Measurements from ENCODE around the gene NAA16.

Gene NAA16

GRCh38 chr13:41312176-41312500, 1.1 kb downstream of the NAA16 start:
- Mint-ChIP-seq H3K9me3 (no peaks in the 10 kb centered on the region), H3K27ac (peak overlapping the region; percentile 95), H3K36me3 (ENCODE audit: insufficient read depth) (peaks cover 22% of the 10 kb centered on the region), H3K4me1 (ENCODE audit: low read depth in 2 of 2) (peaks cover 23 to 30% of the 10 kb centered on the region in 2 donors), H3K27me3 (no peaks in the 10 kb centered on the region), H3K4me3 (peak overlapping the region; percentile 95 to 96)
- no peak for ATAC-seq (replicated peaks)
- DNase-seq: no peak

GRCh38 chr13:41313117-41313516, 2.0 kb downstream of the NAA16 start:
- Mint-ChIP-seq H3K36me3 (ENCODE audit: insufficient read depth) (peaks cover 22% of the 10 kb centered on the region), H3K4me1 (ENCODE audit: low read depth in 2 of 2) (peaks cover 25 to 34% of the 10 kb centered on the region in 2 donors), H3K27me3 (no peaks in the 10 kb centered on the region), H3K9me3 (no peaks in the 10 kb centered on the region), H3K4me3 (peak overlapping the region; percentile 7 to 96), H3K27ac (peak overlapping the region in 1 of 2 donors; percentile 95)
- ATAC-seq (replicated peaks) (no peak), DNase-seq (no peak)

- DNase-seq (no peak), ATAC-seq (replicated peaks) (no peak)
- H3K27me3 Mint-ChIP-seq: no peaks in the 10 kb centered on the region
- peaks cover 22% of the 10 kb centered on the region for H3K36me3 Mint-ChIP-seq (ENCODE audit: insufficient read depth)
- H3K4me1 Mint-ChIP-seq (ENCODE audit: low read depth in 2 of 2): peaks cover 28 to 34% of the 10 kb centered on the region in 2 donors
- H3K9me3 Mint-ChIP-seq: no peaks in the 10 kb centered on the region
- H3K27ac Mint-ChIP-seq: peak overlapping the region in 1 of 2 donors; percentile 33
- peak overlapping the region; percentile 7 to 96 for H3K4me3 Mint-ChIP-seq
Measured at GRCh38 chr13:41313659-41314197, 2.7 kb downstream of the NAA16 start.

- peaks cover 27 to 41% of the 10 kb centered on the region in 2 donors for H3K4me1 Mint-ChIP-seq (ENCODE audit: low read depth in 2 of 2)
- peaks cover 18% of the 10 kb centered on the region for H3K36me3 Mint-ChIP-seq (ENCODE audit: insufficient read depth)
Measured at GRCh38 chr13:41315443-41316047, 4.5 kb downstream of the NAA16 start.

GRCh38 chr13:41317243-41317642, 6.2 kb downstream of the NAA16 start:
- Mint-ChIP-seq H3K4me1 (ENCODE audit: low read depth in 2 of 2) (peaks cover 30 to 43% of the 10 kb centered on the region in 2 donors), H3K9me3 (no peaks in the 10 kb centered on the region), H3K36me3 (ENCODE audit: insufficient read depth) (peaks cover under 1% of the 10 kb centered on the region), H3K4me3 (no peak overlapping the region), H3K27me3 (no peaks in the 10 kb centered on the region), H3K27ac (peak overlapping the region in 1 of 2 donors; percentile 49)
- ATAC-seq (replicated peaks): no peak
- DNase-seq: no peak

More at GRCh38 chr13:41315443-41316047, 4.5 kb downstream of the NAA16 start:
- no peaks in the 10 kb centered on the region for H3K9me3 Mint-ChIP-seq
- no peaks in the 10 kb centered on the region for H3K27me3 Mint-ChIP-seq
- peak overlapping the region; percentile 32 to 77 for H3K27ac Mint-ChIP-seq
- H3K4me3 Mint-ChIP-seq: peak overlapping the region in 1 of 2 donors; percentile 96
- no peak for ATAC-seq (replicated peaks)
- no peak for DNase-seq

- Mint-ChIP-seq H3K27me3 (no peaks in the 10 kb centered on the region), H3K4me1 (ENCODE audit: low read depth in 2 of 2) (peaks cover 17 to 29% of the 10 kb centered on the region in 2 donors), H3K27ac (no peak overlapping the region), H3K36me3 (ENCODE audit: insufficient read depth) (peaks cover 52% of the 10 kb centered on the region), H3K9me3 (no peaks in the 10 kb centered on the region), H3K4me3 (no peak overlapping the region)
- ATAC-seq (replicated peaks): no peak
- DNase-seq: no peak
Measured at GRCh38 chr13:41325752-41326151, 14.7 kb downstream of the NAA16 start.

- no peak for DNase-seq
- Mint-ChIP-seq H3K4me1 (ENCODE audit: low read depth in 2 of 2) (peaks cover 18 to 30% of the 10 kb centered on the region in 2 donors), H3K4me3 (no peak overlapping the region), H3K36me3 (ENCODE audit: insufficient read depth) (peaks cover 52% of the 10 kb centered on the region), H3K27ac (peak overlapping the region in 1 of 2 donors; percentile 25), H3K9me3 (no peaks in the 10 kb centered on the region), H3K27me3 (no peaks in the 10 kb centered on the region)
- no peak for ATAC-seq (replicated peaks)
Measured at GRCh38 chr13:41326661-41327060, 15.6 kb downstream of the NAA16 start.

GRCh38 chr13:41327994-41328790, 17.1 kb downstream of the NAA16 start:
- no peaks in the 10 kb centered on the region for H3K9me3 Mint-ChIP-seq
- H3K4me1 Mint-ChIP-seq (ENCODE audit: low read depth in 2 of 2): peaks cover 15 to 23% of the 10 kb centered on the region in 2 donors
- DNase-seq (no peak), ATAC-seq (replicated peaks) (peak; percentile 27)
- no peaks in the 10 kb centered on the region for H3K27me3 Mint-ChIP-seq
- H3K27ac Mint-ChIP-seq: peak overlapping the region; percentile 72 to 81
- H3K4me3 Mint-ChIP-seq: peak overlapping the region in 1 of 2 donors; percentile 47
- peaks cover 62% of the 10 kb centered on the region for H3K36me3 Mint-ChIP-seq (ENCODE audit: insufficient read depth)

GRCh38 chr13:41332829-41333228, 21.8 kb downstream of the NAA16 start:
- H3K9me3 Mint-ChIP-seq: no peaks in the 10 kb centered on the region
- ATAC-seq (replicated peaks) (no peak), DNase-seq (no peak)
- no peaks in the 10 kb centered on the region for H3K27me3 Mint-ChIP-seq
- no peak overlapping the region for H3K27ac Mint-ChIP-seq
- no peak overlapping the region for H3K4me3 Mint-ChIP-seq
- peaks cover 9 to 29% of the 10 kb centered on the region in 2 donors for H3K4me1 Mint-ChIP-seq (ENCODE audit: low read depth in 2 of 2)
- H3K36me3 Mint-ChIP-seq (ENCODE audit: insufficient read depth): peaks cover 49% of the 10 kb centered on the region

- ATAC-seq (replicated peaks) (no peak), DNase-seq (no peak)
- Mint-ChIP-seq H3K9me3 (no peaks in the 10 kb centered on the region), H3K36me3 (ENCODE audit: insufficient read depth) (peaks cover 49% of the 10 kb centered on the region), H3K27ac (no peak overlapping the region), H3K4me3 (no peak overlapping the region), H3K27me3 (no peaks in the 10 kb centered on the region), H3K4me1 (ENCODE audit: low read depth in 2 of 2) (peaks cover 2 to 17% of the 10 kb centered on the region in 2 donors)
Measured at GRCh38 chr13:41334810-41335209, 23.7 kb downstream of the NAA16 start.

- ATAC-seq (replicated peaks): no peak
- H3K4me3 Mint-ChIP-seq: peak overlapping the region in 1 of 2 donors; percentile 44
- H3K27ac Mint-ChIP-seq: peak overlapping the region; percentile 62 to 78
- H3K9me3 Mint-ChIP-seq: no peaks in the 10 kb centered on the region
- peaks cover 30 to 55% of the 10 kb centered on the region in 2 donors for H3K4me1 Mint-ChIP-seq (ENCODE audit: low read depth in 2 of 2)
- no peaks in the 10 kb centered on the region for H3K27me3 Mint-ChIP-seq
- DNase-seq: no peak
- peaks cover 38% of the 10 kb centered on the region for H3K36me3 Mint-ChIP-seq (ENCODE audit: insufficient read depth)
Measured at GRCh38 chr13:41344358-41344757, 33.3 kb downstream of the NAA16 start.

GRCh38 chr13:41345165-41345913, 34.3 kb downstream of the NAA16 start:
- H3K27me3 Mint-ChIP-seq: no peaks in the 10 kb centered on the region
- peak overlapping the region; percentile 31 to 64 for H3K4me3 Mint-ChIP-seq
- peak overlapping the region; percentile 67 to 85 for H3K27ac Mint-ChIP-seq
- peaks cover 28 to 54% of the 10 kb centered on the region in 2 donors for H3K4me1 Mint-ChIP-seq (ENCODE audit: low read depth in 2 of 2)
- no peaks in the 10 kb centered on the region for H3K9me3 Mint-ChIP-seq
- peaks cover 33% of the 10 kb centered on the region for H3K36me3 Mint-ChIP-seq (ENCODE audit: insufficient read depth)
- no peak for DNase-seq
- ATAC-seq (replicated peaks): peak; percentile 74

GRCh38 chr13:41345914-41346589, 35.0 kb downstream of the NAA16 start:
- peak overlapping the region; percentile 11 to 64 for H3K4me3 Mint-ChIP-seq

More at GRCh38 chr13:41345914-41346589, 35.0 kb downstream of the NAA16 start:
- H3K36me3 Mint-ChIP-seq (ENCODE audit: insufficient read depth): peaks cover 35% of the 10 kb centered on the region
- DNase-seq (no peak), ATAC-seq (replicated peaks) (no peak)
- peak overlapping the region; percentile 67 to 85 for H3K27ac Mint-ChIP-seq
- H3K9me3 Mint-ChIP-seq: no peaks in the 10 kb centered on the region
- H3K27me3 Mint-ChIP-seq: no peaks in the 10 kb centered on the region
- H3K4me1 Mint-ChIP-seq (ENCODE audit: low read depth in 2 of 2): peaks cover 27 to 53% of the 10 kb centered on the region in 2 donors

Measured in effector memory CD8-positive, alpha-beta T cell (primary cell).